NOMO-1 (cell line): Measurements from ENCODE around the gene FOXM1.

Source experiments
- DNase-seq, 2 experiments: peaks; one replicate each; lab custom pipeline; 2025; ENCODE audit not compliant: unreplicated experiment in 2 of 2; lab: John Stamatoyannopoulos, UW

The FOXM1 gene

GRCh38 chr12:2841056-2841650 lies 35.8 kb downstream of the FOXM1 start:
- DNase-seq = no peak

GRCh38 chr12:2836574-2836973 lies 40.4 kb downstream of the FOXM1 start:
- no peak for DNase-seq

- no peak for DNase-seq
Measured at GRCh38 chr12:2835691-2836403, 41.1 kb downstream of the FOXM1 start.

DNA sequence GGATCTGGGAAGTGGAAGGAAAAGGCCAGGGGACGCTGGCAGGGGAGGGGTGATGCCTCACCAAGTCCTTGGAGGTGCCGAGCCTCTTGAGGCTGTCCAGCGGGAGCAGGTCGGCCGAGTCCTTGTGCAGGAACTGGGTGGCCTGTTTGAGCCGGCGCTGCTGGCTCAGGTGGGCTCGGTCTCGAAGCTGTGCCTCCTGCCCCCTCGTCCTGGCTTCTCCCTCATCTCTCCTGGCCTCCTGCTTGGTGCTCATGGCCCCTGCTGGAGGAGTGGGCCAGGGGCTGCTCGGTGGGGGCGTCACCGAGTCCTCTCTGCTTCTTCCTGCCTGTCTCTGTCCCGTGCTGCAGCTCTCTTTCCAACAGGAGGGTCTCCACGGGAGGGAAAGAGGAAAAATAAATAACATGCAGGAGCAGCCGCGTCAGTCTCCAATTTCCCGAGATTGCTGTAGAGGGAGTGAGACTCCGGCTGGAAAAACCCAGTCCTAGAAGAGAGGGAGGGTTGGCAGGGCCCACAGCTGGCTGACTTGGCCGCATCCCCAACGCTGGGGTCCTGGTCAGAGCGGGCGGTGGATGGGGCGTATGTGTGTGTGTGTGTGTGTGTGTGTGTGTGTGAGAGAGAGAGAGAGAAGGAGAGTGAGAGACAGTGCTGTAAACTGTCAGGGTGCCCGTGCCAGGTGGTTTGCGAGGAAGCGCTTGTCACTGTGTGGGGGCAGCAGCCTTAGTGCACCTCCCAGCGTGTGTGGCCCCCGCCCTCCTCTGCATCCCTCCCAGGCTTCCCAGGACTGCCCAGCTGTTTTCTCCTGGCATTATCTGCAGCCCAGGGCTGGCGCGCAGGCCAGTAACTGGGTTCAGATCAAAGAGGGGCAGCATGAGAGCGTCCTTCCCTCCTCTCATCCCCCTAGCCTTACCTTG lies 42.1 kb downstream of the FOXM1 start, which contains the start of gene NRIP2:
Gene NRIP2 (minus strand): TSS at position 455 of the 911 bp plus-strand sequence. CDS start 52 bp downstream, at position 403.
- DNase-seq = no peak

DNA sequence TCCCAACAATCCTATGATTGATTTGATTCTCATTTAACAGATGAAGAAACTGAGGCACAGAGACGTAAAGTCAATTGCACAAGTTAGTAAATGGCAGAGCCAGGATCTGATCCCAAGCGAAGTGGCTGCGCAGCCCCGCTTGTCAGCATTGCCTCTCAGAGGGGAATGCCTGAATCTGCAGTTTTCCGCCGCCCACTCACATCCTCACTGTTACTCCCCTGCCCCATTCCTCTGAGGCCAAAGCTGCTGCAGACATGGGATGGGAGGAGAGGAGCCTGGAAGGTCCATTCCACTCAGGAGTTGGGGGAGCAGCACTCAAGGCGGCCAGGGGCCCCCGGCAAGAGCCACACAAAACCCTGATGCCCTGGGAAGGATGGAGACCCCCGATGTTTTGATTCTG lies 43.2 kb downstream of the FOXM1 start:
- no peak for DNase-seq

- DNase-seq = no peak
Measured at GRCh38 chr12:2833327-2833726, 43.6 kb downstream of the FOXM1 start.

DNA sequence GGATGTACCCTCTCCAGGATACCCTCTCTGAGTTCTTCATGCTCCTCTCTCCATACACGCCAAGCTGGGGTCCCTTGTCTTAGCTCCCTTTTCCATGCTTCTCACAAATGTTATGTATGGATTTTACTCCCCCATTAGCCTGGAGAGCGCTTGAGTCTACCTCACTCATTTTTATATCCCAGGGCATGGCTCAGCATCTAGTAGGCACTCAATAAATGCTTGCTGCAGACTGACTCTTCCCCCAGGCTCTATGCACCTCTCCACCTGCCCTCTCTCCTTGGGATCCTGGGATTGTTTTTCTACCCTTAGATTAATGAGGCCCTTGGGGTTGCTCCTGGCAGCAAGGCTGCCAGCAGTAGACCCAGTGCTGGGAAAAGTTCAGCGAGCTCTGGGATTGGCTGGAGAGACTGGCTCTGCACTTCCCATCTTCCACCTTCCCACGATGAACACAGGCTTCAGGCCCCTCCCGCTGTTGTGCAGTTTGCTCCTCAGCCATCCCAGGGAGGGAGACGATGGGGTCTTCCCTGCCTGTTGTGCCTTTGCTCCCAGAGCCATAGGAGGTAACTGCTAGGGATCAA lies 44.3 kb downstream of the FOXM1 start:
- no peak for DNase-seq

GRCh38 chr12:2829275-2829674 lies 47.7 kb downstream of the FOXM1 start:
- no peak for DNase-seq

DNA sequence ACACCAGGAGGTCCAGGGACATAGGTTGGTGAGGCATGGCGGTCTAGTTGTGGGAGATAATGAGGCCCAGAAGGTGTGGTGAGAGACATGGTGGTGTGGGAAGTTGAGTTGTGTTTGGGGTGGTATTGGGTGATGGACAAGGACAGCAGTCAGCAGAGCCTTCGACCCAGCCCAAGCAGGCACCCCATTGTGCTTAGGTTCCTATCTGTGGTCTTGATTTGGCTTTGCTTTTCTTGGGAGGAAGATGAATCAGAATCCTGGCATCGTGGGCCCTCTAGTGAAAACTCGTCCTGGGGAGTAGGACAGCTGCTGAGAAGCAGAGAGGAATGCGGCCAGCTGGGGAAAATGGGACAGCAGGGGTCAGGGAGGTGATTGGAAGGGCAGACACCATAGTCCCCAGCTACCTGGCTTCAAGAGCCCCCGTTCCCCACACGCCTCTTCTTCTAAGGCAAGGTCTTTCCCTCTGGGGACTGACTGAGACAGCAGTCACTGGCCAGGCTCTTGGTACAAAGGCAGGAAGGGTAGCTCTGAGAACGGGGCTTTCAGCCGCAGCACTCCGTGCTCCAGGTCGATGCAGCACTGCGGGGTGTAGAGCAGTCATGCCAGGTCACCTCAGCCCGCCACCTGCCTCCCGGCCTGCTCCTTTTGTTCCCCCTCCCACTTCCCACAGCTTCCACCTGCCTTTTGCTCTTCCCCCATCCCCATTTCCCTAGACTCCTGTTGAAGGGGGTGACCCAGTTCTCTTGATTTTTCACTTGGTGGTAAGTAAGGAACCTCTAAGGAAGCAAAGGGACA lies 50.1 kb downstream of the FOXM1 start:
- DNase-seq = no peak

- DNase-seq = no peak
Measured at GRCh38 chr12:2826036-2826435, 50.9 kb downstream of the FOXM1 start.

DNA sequence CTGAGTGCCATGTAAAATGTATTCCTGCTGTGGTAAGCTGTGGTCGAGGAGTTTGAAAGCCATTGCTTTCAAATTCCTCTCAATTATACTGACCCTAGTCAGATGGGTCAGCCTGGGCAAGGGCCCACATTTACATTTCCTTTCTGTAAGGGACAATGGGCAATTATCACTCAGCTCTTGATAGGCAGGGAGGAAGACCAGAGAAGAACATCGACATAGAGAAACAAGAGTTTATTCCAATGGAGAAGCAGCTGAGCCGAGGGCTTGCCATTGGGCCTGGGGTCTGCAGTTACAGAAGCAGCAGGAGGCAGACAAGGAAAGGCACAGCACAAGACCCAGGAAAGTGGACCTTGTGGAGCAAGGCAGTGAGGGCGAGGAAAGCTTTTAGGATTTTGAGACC lies 51.8 kb downstream of the FOXM1 start:
- no peak for DNase-seq

GRCh38 chr12:2824541-2824940 lies 52.4 kb downstream of the FOXM1 start:
- no peak for DNase-seq

- DNase-seq = no peak
Measured at GRCh38 chr12:2823483-2823882, 53.5 kb downstream of the FOXM1 start.

DNA sequence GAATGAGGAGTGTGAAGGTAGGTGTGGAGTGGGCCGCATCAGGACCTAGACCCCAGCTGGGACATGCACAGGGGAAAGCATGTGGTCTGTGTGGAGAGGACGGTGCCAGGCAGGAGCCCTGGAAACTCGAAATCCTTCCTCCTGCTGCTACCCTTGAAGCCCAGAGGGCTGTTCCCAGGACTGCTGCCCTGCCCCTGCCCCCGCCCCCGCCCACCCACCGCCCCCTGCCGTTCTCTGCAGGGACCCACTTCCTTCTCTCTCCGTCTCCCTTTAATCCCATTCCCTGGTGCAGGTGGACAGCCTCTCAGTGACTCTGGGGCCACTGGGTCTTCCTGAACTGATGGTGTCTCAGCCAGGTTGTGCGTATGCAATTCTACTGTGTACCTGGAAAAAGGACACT lies 56.5 kb downstream of the FOXM1 start:
- no peak for DNase-seq

DNA sequence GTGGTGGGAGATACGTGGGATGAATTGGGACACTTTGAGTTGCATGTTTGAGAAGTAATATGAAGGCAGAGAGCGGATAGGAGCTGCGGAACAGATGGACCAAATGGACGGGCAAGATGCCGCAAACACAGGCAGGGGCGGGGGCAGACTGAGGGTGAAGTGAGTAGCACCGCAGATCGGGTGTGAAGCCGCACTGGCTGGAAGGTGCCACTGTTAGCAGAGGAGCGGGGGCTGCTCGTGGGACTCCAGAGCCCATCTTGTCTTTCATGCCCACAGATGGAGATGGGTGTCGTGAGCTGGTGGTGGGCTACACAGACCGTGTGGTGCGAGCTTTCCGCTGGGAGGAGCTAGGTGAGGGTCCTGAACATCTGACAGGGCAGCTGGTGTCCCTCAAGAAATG lies 57.2 kb downstream of the FOXM1 start:
- DNase-seq = no peak

DNA sequence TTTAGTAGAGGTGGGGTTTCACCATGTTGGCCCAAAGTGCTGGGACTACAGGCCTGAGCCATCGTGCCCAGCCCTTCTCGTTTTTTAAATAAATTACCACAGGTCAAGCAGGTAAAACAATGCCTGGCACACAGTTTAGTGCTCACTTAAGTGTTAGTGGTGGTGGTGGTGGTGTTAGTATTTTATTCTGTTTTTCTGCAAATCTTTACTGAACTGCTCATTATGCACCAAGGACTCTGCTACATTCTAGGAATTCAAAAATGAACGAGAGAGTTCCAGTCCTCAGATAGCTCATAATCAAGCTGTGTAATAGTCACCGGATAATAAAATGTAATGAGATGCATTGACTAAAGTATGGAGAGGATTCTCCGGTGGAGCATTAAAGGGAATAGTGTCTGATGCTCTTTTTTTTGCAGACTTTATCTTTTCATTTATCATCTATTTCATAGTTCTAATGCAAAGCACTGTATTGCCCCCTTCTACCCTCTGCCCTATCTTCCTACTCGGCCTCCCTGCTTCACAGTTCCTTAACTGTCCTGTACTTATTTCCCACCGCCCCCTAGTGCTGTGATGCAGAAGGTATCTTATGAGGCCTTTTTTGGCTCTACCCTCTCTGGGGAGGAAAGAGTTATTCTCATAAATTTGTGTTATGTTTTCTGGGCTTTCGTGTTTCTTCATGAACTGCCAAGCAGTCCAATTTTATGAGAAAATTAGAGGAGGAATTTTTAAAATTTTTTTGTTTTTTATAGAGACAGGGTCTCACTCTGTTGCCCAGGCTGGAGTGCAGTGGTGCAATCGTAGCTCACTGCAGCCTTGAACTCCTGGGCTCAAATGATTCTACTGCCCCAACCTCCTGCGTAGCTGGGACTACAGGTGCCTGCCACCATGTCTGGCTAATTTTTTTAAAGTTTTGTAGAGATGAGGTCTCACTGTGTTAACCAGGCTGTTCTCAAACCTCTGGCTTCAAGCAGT lies 63.5 kb downstream of the FOXM1 start:
- DNase-seq = peak; percentile 53 to 82

- peak; percentile 96 to 98 for DNase-seq
Measured at GRCh38 chr12:2812290-2813213, 64.4 kb downstream of the FOXM1 start, which contains the start of gene ITFG2. TSS of gene ITFG2 (plus strand) at chr12:2812668. CDS start at chr12:2812761, 93 bp downstream.

DNA sequence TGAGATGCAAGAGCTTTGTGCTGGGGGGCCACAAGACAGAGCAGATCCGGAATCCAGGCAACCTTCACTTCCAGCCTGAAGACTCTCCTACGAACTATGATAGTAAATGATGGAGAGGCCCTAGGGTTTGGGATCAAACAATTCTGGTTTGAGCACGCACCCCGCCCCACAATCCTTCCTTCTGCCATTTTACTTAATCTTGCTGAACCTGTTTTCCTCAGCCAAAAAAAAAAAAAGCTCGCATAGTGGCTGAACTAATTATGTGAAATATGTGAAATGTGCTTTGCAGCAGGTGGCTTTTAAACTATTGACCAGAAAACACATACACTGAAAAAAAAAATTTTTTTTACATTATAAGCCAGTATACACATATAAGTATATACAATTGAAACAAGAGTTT lies 65.2 kb downstream of the FOXM1 start:
- DNase-seq = no peak
